Occipital lobe (tissue), 2 donors: ENCODE data around the gene ERC1. TPM values are rescaled to one million over a fixed set of nuclear protein-coding genes. Genes with fewer than 3 reads are reported as not detected.
"Not testable (repeated sequence)": the region's sequence is repeated elsewhere in the genome, so short reads cannot be mapped to it uniquely, and the experiment has no call there.

Source experiments
- DNase-seq: peaks from one replicate; lab custom pipeline; 2025; lab: John Stamatoyannopoulos, UW
- total RNA-seq: library from RNA; depleted of rRNA; stranded (reverse); fragments of >200 nt; gene quantifications from one replicate; pipeline ENCODE4 v1.2.3, GENCODE V29; 2014

The ERC1 gene
- total RNA-seq, 1 donor from 2014 or later = 119 TPM

DNA sequence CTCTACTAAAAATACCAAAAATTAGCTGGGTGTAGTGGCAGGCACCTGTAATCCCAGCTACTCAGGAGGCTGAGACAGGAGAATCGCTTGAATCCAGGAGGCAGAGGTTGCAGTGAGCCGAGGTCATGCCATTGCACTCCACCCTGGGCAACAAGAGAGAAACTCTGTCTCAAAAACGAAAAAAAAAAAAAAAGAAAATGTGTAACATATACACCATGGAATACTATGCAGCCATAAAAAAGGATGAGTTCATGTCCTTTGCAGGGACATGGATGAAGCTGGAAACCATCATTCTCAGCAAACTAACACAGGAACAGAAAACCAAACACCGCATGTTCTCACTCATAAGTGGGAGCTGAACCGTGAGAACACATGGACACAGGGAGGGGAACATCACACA is 326.0 kb downstream of the ERC1 start:
- DNase-seq = not testable (repeated sequence)

DNA sequence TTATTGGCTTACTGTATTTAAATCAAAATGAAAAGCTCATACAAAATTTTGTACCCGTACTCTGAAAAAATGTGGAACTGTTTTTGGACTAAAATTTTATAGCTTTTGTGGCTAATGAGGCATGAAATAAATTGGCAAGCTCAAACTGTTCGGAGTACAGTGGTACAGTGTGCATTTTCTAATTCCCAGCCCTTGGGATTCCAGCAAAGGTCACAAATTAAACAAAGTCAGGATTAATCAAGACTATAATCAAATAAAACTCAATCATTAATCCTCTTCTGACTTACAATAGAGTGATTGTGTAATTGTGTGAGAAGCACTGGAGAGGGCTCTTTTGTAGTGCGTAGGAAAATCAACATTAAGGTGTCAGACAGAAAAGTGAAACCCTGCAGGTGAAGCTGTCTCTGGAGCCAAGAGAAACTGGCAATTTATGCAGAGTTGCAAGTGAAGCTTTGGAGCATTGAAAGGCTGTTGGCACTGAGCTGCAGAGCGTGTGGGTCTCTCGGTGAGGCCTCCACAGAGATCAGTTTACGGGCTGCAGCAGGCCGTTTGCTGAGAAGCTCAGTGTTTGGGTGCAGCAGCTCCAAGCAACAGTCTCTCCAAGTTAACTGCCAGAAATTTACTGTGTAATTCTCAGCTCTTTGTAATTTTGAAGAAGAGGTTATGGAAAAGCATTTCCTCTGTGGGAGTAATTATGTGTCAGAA is 327.5 kb downstream of the ERC1 start:
- DNase-seq = no peak

DNA sequence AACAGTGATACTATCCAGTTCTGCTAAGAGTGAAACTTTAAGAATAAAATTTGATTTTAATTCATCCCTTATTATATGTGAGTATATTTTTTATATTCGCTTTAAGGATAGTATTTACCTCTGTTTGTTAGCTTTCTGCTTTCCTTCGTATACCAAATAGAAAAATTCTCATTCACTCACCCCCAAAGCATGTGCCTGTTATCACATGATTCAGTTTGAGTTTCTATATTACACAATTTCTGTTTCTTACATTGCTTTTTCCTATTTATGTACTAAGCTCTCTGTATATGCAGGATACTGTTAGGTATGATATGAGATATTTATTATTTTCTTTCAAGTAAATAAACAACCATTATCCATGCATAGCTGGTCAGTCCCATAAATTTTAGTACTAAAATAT is 328.2 kb downstream of the ERC1 start:
- no peak for DNase-seq

DNA sequence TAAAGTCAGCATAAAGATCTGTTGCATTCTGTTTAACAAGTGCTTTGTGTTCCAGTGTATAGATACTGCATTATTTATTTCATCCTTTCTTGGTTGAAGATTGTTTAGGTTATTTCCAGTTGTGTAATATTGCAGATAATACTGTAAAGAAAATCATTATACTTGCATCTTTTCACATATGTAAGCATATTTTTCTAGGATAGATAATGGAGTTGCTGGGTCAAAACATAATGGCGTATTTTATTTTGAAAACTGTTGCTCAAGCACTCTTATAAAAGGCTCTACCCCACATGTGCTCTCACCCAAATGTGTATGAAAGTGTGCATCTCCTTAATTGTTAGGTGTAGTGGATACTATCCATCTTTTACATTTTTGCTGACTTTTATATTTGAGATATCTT is 329.0 kb downstream of the ERC1 start:
- DNase-seq = no peak

DNA sequence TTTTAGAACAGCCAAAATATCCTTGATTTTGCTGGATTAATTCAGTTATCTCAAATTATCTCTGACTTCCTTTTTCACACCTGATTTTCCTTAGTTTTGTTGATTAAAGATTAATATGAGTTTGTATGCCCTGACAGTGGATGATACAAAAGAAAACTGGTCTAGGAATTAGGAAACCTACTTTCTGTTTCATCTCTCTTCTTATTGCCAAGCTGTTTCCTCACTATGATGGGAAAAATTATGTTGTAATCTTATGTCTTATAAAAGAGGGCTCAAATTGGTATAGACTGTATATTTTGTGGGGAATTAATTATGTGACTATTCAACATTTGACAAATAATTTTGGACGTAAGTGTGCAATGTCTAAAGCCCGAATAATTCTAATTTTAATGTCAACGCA is 331.8 kb downstream of the ERC1 start:
- DNase-seq = no peak

DNA sequence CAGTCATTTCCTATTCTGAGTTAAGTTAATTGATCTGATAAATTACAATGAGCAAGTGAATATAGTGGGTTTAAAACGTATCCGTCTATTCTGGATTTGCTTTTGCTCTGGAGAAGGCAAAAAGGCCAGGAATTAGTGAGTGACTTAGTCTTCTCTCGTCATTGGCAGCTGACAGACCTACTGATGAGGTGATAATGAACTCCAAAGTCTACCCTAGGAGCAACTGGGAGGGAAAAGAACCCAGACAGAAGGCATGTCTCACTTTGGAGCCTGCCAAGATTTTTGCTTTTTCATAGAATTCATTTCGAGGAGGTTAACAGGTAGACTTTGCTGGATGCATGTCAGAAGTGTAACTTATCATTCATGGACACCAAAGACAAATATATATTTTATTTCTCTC is 333.1 kb downstream of the ERC1 start:
- DNase-seq = no peak

DNA sequence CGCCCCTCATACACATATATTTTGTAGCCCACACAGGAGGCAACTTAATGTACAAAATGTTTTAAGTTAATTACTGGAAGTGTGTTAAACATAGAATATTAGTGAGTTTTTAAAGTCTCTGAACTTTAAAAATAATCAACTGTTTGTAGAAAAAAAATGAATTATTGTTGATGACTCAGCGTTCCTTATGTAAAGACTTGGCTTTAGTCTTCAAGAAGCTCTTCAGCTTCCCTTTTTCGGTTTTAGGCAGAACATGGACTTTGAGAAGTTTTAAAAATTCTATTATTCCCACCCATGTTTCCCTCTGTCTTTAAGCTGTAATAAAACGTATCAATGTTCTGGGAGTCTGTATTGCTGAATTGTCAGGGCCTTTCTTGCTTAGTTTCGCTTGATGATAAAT is 333.9 kb downstream of the ERC1 start:
- DNase-seq = no peak

DNA sequence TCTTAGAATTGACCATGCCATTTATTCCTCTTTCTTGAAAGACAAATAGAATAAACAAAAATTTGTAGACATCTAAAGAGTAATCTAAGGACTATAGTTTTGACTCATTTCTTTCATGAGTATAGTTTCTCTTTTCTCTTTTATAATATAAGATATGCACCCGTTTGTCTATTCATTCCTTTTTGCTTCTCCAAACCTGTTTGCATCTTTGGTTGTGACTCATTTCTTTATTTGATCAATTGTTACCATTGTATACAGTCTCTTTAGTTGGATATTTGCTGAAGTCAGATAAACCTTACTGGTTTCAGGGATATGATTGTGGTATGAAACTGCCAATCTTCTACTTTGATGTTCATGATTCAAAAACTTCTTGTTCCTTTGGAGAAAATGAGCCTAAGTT is 334.6 kb downstream of the ERC1 start:
- no peak for DNase-seq

DNA sequence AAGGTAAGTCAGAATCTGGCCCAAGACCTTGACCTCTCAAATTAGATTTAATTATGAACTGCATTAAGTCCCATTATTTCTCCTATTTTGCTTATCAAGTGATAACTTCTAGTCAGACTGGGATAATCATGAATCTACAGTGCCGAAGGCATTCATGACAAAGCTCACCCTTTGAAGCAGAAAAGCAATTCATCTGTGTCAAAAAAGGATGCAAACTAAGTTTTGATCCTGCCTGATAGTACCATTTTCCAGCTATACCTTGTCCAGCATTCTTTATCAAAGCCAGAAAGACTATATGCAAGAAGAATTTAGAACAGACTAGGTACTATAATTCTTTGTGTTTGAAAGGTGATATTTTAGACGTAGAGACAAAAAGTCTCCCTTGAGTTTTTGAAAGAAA is 335.2 kb downstream of the ERC1 start:
- DNase-seq = no peak

DNA sequence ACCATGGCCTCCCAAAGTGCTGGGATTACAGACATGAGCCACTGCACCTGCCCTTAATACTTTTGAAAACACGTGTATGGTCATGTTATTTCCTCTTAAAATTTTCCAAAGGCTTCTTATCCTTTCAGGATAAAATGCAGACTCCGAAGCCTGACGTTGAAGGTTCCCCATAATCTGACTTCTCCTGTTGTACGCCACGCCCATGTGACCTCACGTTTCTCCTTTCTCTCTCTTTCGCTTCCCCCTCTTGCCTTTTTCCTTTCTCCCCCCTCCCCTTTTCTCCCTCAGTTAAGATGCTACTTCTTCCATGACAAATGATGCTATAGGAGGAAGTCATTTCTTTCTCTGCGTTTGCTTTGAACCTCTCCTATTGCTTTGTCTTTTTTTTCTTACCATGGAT is 337.4 kb downstream of the ERC1 start:
- DNase-seq = no peak

DNA sequence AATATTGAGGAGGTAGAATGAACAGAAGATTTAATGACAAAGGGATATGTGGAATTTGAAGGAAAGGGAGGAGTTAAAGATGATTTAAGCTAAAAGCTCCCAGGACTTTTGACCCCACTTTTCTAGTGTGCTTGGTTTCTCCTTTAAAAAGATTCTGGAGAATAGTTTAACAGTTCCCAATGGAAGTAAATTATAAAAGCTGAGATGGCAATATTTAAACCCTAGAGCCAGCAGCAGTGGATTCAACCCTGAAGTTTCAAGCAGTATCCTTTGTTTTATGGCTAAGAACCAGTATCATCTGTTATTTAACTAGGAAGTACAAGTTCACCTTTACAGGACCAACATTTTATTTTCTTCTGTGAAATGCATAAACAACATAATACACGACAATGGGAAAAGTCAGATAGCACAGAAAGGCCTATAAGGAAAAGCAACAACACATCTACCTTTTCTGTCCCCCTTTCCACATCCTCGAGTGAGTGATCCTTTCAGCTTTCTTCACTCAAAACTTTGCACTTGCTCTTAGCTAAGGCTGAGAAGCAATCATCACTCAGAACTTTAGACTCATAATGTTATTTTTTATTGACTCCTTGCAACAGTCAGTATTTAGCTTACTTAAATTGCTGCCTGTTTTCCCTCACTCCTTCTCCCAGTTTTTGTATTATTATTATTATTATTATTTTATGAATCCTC is 338.9 kb downstream of the ERC1 start:
- no peak for DNase-seq

DNA sequence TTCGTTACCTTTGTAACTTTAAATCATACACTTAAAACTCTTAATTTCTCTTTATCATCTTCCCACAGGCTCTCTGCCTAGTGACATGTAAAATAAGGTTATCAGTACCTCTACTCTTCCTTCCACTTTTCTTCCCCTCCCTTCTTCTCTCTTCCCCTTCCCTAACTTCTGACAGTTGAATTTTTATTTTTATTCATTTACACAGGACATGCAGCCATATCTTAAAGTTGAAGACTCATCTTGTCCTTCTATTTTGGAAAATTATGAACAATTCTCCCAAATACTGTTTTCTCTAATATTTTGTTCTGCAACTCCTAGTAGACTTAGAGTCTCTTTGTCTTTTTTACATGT is 339.4 kb downstream of the ERC1 start:
- no peak for DNase-seq

DNA sequence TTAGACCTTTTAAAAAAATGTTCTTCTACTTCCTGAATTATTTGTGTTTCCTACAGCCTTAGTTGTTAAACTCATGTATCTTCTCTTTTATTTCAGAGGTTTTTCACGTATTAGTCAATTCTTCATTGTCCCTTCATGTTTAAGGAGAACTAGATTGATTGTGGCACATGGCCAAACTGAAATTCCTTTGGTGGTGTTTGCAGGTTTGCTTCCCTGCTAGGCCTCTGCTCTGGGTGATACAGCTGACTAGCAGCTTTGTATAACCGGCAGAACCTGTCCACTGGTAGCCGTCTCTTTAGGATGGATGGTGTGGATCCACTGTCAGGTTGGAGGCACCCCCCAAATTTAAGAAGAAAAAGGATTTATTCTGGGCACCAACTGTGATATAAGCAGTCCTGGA is 341.3 kb downstream of the ERC1 start:
- no peak for DNase-seq

DNA sequence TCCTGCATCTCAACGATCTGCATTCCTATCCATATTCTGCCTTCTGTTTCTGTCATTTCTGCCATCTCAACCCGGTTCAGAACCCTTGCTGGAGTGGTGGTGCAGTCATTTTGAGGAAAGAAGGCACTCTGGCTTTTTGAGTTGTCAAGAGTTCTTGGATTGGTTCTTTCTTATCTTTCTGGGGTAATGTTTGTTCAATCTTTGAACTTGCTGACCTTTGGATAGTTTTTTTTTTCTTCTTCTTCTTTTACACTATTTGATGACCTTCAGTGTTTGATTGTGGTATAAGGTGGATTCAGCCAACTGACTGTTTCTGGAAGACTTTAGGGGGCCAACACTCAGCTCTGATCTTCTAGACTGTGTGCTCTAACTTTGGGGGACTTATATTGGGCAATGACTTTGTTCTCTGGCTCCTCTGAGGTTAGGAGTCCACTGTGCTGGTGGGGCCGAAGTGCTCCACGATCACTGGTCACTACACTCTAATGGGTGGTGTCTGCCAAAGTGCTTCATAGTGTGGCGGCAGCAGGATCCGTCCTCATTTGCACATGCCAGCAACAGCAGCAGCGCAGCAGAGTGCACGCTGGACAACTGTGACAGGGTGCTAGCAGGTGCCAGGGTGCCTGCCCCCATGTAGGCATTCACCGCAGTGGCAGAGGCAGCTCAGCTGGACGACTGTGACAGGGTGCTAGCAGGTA is 347.6 kb downstream of the ERC1 start:
- no peak for DNase-seq

DNA sequence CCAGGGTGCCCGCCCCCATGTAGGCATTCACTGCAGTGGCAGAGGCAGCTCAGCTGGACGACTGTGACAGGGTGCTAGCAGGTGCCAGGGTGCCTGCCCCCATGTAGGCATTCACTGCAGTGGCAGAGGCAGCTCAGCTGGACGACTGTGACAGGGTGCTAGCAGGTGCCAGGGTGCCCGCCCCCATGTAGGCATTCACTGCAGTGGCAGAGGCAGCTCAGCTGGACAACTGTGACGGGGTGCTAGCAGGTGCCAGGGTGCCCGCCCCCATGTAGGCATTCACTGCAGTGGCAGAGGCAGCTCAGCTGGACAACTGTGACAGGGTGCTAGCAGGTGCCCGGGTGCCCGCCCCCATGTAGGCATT is 348.1 kb downstream of the ERC1 start:
- DNase-seq = not testable (repeated sequence)

DNA sequence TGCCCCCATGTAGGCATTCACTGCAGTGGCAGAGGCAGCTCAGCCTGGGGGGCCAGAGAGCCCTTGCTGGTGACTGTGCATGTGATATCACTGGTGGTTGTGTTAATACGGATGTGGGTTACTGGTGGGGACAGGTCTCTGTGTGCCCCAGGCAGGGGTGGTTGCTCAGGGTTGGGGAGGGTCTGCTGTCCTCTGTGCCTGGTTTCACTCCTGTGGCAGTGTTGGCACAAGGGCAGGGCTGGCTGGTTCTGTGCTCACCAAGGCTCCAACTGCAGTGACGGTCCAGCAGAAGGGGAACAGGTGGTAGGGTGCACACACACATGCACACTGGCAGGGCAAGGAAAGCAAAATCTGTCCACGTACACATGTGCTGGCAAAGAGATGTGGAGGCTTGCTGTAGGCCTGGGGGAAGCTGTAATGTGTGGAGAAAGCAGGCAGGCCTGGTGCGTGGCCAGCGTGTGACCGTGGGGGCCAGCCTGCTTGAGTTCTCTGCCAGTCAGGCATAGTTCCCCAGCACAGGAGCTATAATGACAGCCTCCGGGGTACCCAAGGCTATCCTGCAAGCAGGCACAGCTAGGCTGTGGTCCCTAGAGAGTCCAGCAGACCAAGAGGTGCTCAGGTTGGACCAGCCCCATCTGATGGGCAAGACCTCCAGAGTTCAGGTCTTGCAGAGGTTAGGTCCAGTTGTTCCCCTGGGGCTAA is 348.7 kb downstream of the ERC1 start:
- DNase-seq = no peak

DNA sequence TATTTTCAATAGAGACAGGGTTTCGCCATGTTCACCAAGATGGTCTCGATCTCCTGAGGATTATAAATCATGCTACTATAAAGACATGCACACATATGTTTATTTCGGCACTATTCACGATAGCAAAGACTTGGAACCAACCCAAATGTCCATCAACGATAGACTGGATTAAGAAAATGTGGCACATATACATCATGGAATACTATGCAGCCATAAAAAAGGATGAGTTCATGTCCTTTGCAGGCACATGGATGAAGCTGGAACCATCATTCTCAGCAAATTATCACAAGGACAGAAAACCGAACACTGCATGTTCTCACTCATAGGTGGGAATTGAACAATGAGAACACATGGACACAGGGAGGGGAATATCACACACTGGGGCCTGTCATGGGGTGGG is 350.2 kb downstream of the ERC1 start:
- DNase-seq = not testable (repeated sequence)

DNA sequence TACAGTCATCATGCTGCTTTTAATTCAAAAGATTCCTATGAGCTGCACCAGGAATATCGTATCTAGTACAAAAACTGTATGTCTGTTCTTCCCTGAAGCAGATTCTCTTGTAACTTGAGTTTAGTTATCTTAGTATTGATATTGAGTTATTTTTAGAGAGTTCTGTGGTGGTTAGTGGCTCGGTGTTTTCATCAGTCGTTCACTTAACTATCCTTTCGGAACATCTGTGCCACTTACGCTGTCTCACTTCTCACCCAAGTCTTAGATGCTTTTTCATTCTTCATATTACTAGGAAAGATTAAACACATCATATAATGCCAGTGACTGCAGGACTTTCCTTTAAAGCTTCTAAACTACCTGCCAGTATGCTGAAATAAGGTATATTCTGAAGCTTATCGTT is 352.4 kb downstream of the ERC1 start:
- no peak for DNase-seq

DNA sequence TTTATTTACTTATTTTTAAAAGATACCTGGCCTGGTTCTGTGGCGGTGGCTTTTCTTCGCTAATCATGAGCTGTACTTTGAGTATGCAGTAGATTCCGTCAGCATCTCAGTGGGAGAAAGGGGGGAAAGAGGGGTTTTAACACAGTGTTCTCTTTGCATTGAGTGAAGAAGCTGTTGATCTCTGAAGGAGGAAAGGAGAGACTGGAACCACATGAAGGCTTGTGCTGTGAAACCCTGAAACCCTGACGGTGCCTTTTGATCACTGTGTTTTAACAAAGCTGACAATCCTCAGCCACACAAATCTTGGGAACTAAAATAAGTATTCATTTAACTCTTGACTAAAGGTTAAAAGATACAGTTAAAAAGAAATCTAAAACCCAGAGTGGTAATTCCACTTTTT is 353.2 kb downstream of the ERC1 start:
- no peak for DNase-seq

DNA sequence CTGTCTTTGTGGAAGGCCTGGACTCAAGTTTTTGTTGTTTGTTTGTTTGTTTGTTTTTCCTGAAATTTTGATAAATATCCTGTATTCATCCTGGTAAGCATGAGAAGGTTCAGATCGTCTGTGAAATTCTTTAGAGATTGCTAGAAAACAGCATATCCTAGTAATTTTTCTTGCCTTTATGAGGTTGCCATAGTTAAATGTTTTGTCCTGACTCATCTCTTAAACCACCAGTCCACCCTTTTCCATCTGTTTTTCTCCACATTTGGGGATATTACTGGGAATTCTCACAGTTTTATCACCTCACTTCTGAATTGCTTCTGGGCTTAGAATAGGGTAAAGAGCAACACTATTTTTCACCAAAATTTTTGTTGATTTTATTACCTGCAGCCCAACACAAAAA is 355.1 kb downstream of the ERC1 start:
- DNase-seq = no peak

DNA sequence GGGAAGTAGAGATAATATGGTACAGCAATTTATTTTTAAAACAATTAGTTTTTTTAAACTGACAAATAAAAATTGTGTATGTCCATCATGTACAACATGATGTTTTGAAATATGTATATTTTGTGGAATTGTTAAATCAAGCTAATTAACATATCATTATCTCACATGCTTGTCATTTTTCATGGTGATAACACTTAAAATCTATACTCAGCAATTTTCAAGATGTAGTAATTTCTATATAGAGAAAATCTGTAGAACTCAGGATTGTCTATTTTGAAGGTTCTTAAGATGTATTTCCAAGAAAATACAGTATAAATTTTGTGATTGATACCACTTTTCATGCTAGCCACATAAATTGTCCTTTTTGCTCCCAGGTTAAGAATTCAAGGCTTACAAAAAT is 356.3 kb downstream of the ERC1 start:
- DNase-seq = no peak

DNA sequence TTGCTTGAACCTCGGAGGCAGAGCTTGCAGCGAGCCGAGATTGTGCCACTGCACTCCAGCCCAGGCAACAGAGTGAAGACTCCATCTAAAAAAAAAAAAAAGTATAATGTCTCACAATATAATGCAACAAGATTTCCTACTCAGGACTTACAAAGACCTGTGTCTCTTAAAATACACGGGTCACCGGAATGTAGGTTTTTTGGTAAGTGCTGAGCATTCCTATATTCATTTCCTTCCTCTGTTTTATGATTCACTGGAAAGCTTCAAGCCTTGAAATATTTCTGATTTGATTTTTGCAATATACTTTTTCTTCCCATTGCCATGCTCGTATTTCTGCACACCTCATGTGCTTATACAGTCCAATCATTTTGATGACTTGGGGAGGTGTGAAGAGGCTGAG is 357.6 kb downstream of the ERC1 start:
- DNase-seq = no peak
